ENCODE measurements around the gene VPS13D. TPM values are rescaled to one million over a fixed set of nuclear protein-coding genes. Genes with fewer than 3 reads are reported as not detected.
A peak's percentile ranks its signal among the peaks of the same experiment; 100 is the strongest.

VPS13D gene
- total RNA-seq, 2 donors from 2014 or later: 70.1 to 129 TPM

GRCh38 chr1:12486059-12486341 lies 256.2 kb downstream of the VPS13D start:
- no peaks in the 10 kb centered on the region for H3K36me3 ChIP-seq
- H3K4me3 ChIP-seq: no peak overlapping the region
- no peaks in the 10 kb centered on the region for H3K27me3 ChIP-seq (replicated peaks; ENCODE audit: insufficient read depth)
- peak overlapping the region in 1 of 2 donors; percentile 4 for H3K27ac ChIP-seq
- H3K4me1 ChIP-seq (ENCODE audit: control insufficient read depth in 1 of 2, low read depth in 2 of 2): peaks cover 17 to 54% of the 10 kb centered on the region in 2 donors
- H3K9me3 ChIP-seq: no peaks in the 10 kb centered on the region
- ATAC-seq (ENCODE audit: insufficient number of reproducible peaks, low FRiP score, low read depth) (no peak), DNase-seq (ENCODE audit: low spot score) (no peak)
- no peak for TF ChIP-seq CTCF (IDR thresholded peaks at IDR 0.05)

GRCh38 chr1:12486401-12487005 lies 256.7 kb downstream of the VPS13D start:
- H3K9me3 ChIP-seq: no peaks in the 10 kb centered on the region
- peak overlapping the region in 1 of 2 donors; percentile 3 for H3K27ac ChIP-seq
- peaks cover 12 to 49% of the 10 kb centered on the region in 2 donors for H3K4me1 ChIP-seq (ENCODE audit: control insufficient read depth in 1 of 2, low read depth in 2 of 2)
- ATAC-seq (ENCODE audit: insufficient number of reproducible peaks, low FRiP score, low read depth) (no peak), DNase-seq (ENCODE audit: low spot score) (no peak)
- no peak overlapping the region for H3K4me3 ChIP-seq
- no peaks in the 10 kb centered on the region for H3K36me3 ChIP-seq
- no peaks in the 10 kb centered on the region for H3K27me3 ChIP-seq (replicated peaks; ENCODE audit: insufficient read depth)
- no peak for TF ChIP-seq CTCF (IDR thresholded peaks at IDR 0.05)

GRCh38 chr1:12487520-12487919 lies 257.7 kb downstream of the VPS13D start:
- no peaks in the 10 kb centered on the region for H3K27me3 ChIP-seq (replicated peaks; ENCODE audit: insufficient read depth)
- no peak overlapping the region for H3K4me3 ChIP-seq
- H3K36me3 ChIP-seq: no peaks in the 10 kb centered on the region
- TF ChIP-seq CTCF (IDR thresholded peaks at IDR 0.05): no peak
- DNase-seq (ENCODE audit: low spot score): no peak
- H3K4me1 ChIP-seq (ENCODE audit: control insufficient read depth in 1 of 2, low read depth in 2 of 2): peaks cover 11 to 40% of the 10 kb centered on the region in 2 donors
- no peak for ATAC-seq (ENCODE audit: insufficient number of reproducible peaks, low FRiP score, low read depth)
- no peak overlapping the region for H3K27ac ChIP-seq
- no peaks in the 10 kb centered on the region for H3K9me3 ChIP-seq

GRCh38 chr1:12488666-12489354 lies 259.0 kb downstream of the VPS13D start:
- H3K36me3 ChIP-seq: no peaks in the 10 kb centered on the region
- ATAC-seq (ENCODE audit: insufficient number of reproducible peaks, low FRiP score, low read depth) (no peak), DNase-seq (ENCODE audit: low spot score) (no peak)
- H3K4me3 ChIP-seq: no peak overlapping the region
- TF ChIP-seq CTCF (IDR thresholded peaks at IDR 0.05): no peak
- H3K27ac ChIP-seq: no peak overlapping the region
- H3K9me3 ChIP-seq: no peaks in the 10 kb centered on the region
- peaks cover 11 to 31% of the 10 kb centered on the region in 2 donors for H3K4me1 ChIP-seq (ENCODE audit: control insufficient read depth in 1 of 2, low read depth in 2 of 2)
- H3K27me3 ChIP-seq (replicated peaks; ENCODE audit: insufficient read depth): no peaks in the 10 kb centered on the region

- Histone ChIP-seq H3K36me3 (no peaks in the 10 kb centered on the region), H3K27me3 (replicated peaks; ENCODE audit: insufficient read depth) (no peaks in the 10 kb centered on the region), H3K4me3 (no peak overlapping the region), H3K9me3 (no peaks in the 10 kb centered on the region), H3K4me1 (ENCODE audit: control insufficient read depth in 1 of 2, low read depth in 2 of 2) (peaks cover 10 to 26% of the 10 kb centered on the region in 2 donors), H3K27ac (no peak overlapping the region)
- no peak for TF ChIP-seq CTCF (IDR thresholded peaks at IDR 0.05)
- ATAC-seq (ENCODE audit: insufficient number of reproducible peaks, low FRiP score, low read depth) (no peak), DNase-seq (ENCODE audit: low spot score) (no peak)
Observed at GRCh38 chr1:12490532-12491142, 260.8 kb downstream of the VPS13D start.

All from thoracic aorta (tissue), 2 donors.